CD14-positive monocyte (primary cell): ENCODE results near the gene GNG2. TPM values are rescaled to one million over a fixed set of nuclear protein-coding genes. Genes with fewer than 3 reads are reported as not detected.
A peak's percentile ranks its signal among the peaks of the same experiment; 100 is the strongest.

Experiments
- DNase-seq, 3 donors: peaks; one replicate each; pipeline ENCODE4 v3.0.0-alpha.2; 2011 to 2022
- H2AFZ ChIP-seq: 2 replicates; pipeline ENCODE4 v1.6.0; 2012; ENCODE audit warnings: mild to moderate bottlenecking, low read depth, low read length, inconsistent platforms; ENCODE audit not compliant: insufficient read depth, poor library complexity, severe bottlenecking
- H3K27ac ChIP-seq, 2 donors: 1 replicate in 1 of 2; 2 replicates in 1 of 2; pipeline ENCODE4 v1.5.1; 2012 to 2013; ENCODE audit warnings: low read length in 2 of 2, control low read depth in 1 of 2, inconsistent platforms in 1 of 2, low read depth in 1 of 2, mild to moderate bottlenecking in 1 of 2
- H3K27me3 ChIP-seq, 2 donors: one replicate each; pipeline versions ENCODE4 v1.6.0 to v1.6.1; 2011 to 2013; ENCODE audit warnings: low read length in 2 of 2; ENCODE audit not compliant: control insufficient read depth in 2 of 2, insufficient read depth in 2 of 2
- H3K36me3 ChIP-seq, 2 donors: replicated peaks in 1 of 2; 1 replicate in 1 of 2; 2 replicates in 1 of 2; pipeline versions ENCODE4 v1.5.1 to v1.6.1; 2012 to 2013; ENCODE audit warnings: low read length in 2 of 2, control low read depth in 1 of 2, inconsistent platforms in 1 of 2, mild to moderate bottlenecking in 1 of 2; ENCODE audit not compliant: insufficient read depth in 2 of 2, control insufficient read depth in 1 of 2
- H3K4me1 ChIP-seq, 2 donors: 1 replicate in 1 of 2; 2 replicates in 1 of 2; pipeline versions ENCODE4 v1.5.1 to v1.6.1; 2012 to 2013; ENCODE audit warnings: low read length in 2 of 2, control low read depth in 1 of 2, inconsistent platforms in 1 of 2, mild to moderate bottlenecking in 1 of 2, moderate library complexity in 1 of 2; ENCODE audit not compliant: insufficient read depth in 2 of 2, control insufficient read depth in 1 of 2
- H3K4me2 ChIP-seq: replicated peaks from 2 replicates; pipeline ENCODE3; 2012; ENCODE audit warnings: low read length, moderate library complexity, mild to moderate bottlenecking; ENCODE audit not compliant: poor library complexity, severe bottlenecking; ENCODE audit errors: extremely low read depth
- H3K4me3 ChIP-seq, 3 experiments: fragments of 200-600 bp in 1 of 3; sonication (generic) in 1 of 3; replicated peaks in 1 of 3; 1 replicate in 2 of 3; 2 replicates in 1 of 3; pipeline ENCODE4 v1.5.1; 2011 to 2013; ENCODE audit warnings: low read length in 3 of 3, mild to moderate bottlenecking in 3 of 3, control low read depth in 2 of 3, low read depth in 2 of 3, inconsistent platforms in 1 of 3, moderate library complexity in 1 of 3
- H3K79me2 ChIP-seq: 2 replicates; pipeline ENCODE4 v1.6.0; 2012; ENCODE audit warnings: mild to moderate bottlenecking, control low read depth, inconsistent platforms, low read length, moderate library complexity; ENCODE audit not compliant: insufficient read depth
- H3K9ac ChIP-seq: 2 replicates; pipeline ENCODE4 v1.6.0; 2017; ENCODE audit warnings: low read length, mild to moderate bottlenecking; ENCODE audit not compliant: insufficient read depth, poor library complexity, severe bottlenecking
- H3K9me3 ChIP-seq, 2 donors: replicated peaks in 1 of 2; 1 replicate in 1 of 2; 2 replicates in 1 of 2; pipeline versions ENCODE4 v1.5.1 to v1.6.1; 2012 to 2013; ENCODE audit warnings: low read length in 2 of 2, control low read depth in 1 of 2; ENCODE audit not compliant: control insufficient read depth in 1 of 2, insufficient read depth in 1 of 2
- H4K20me1 ChIP-seq: 2 replicates; pipeline ENCODE4 v1.6.0; 2012; ENCODE audit warnings: mild to moderate bottlenecking, low read length, control low read depth, moderate library complexity; ENCODE audit not compliant: insufficient read depth
- H3K27ac Mint-ChIP-seq, 7 donors: one replicate each; pipeline ENCODE4 v1.8.0; 2020; ENCODE audit warnings: mild to moderate bottlenecking in 7 of 7, mixed read lengths in 7 of 7, moderate library complexity in 6 of 7, inconsistent platforms in 2 of 7
- H3K27me3 Mint-ChIP-seq, 3 donors: one replicate each; pipeline ENCODE4 v1.8.0; 2021 to 2022; ENCODE audit warnings: low read depth in 3 of 3, mild to moderate bottlenecking in 3 of 3, mixed read lengths in 3 of 3, moderate library complexity in 3 of 3, inconsistent platforms in 1 of 3
- H3K36me3 Mint-ChIP-seq, 2 donors: one replicate each; pipeline ENCODE4 v1.8.0; 2020; ENCODE audit warnings: mixed read lengths in 2 of 2, inconsistent platforms in 1 of 2, mild to moderate bottlenecking in 1 of 2
- H3K4me1 Mint-ChIP-seq: one replicate; pipeline ENCODE4 v1.8.0; 2020; ENCODE audit warnings: mild to moderate bottlenecking, mixed read lengths
- H3K4me3 Mint-ChIP-seq, 2 donors: one replicate each; pipeline ENCODE4 v1.8.0; 2020; ENCODE audit warnings: mild to moderate bottlenecking in 2 of 2, mixed read lengths in 2 of 2, moderate library complexity in 1 of 2
- H3K9me3 Mint-ChIP-seq, 7 donors: one replicate each; pipeline ENCODE4 v1.8.0; 2020 to 2022; ENCODE audit warnings: mixed read lengths in 7 of 7, mild to moderate bottlenecking in 6 of 7, moderate library complexity in 6 of 7, inconsistent platforms in 2 of 7
- CTCF ChIP-seq: fragments of 200-600 bp; IDR thresholded peaks from one replicate; pipeline ENCODE4 v1.8.0; 2022; ENCODE audit warnings: antibody characterized with exemption, mild to moderate bottlenecking
- WGBS: methylation state at CpG from one replicate; pipeline ENCODE4 v1.1.5; 2013; ENCODE audit warnings: missing lambda C conversion rate; ENCODE audit not compliant: insufficient coverage; 5-methylcytosine and 5-hydroxymethylcytosine counted together
- intact Hi-C, 2 donors: fragments of 100-400 bp; cut with micrococcal nuclease; formaldehyde crosslinking; loops; one replicate each; pipeline versions ENCODE4 v1.15.0 to v1.15.1; 2023
- polyA plus RNA-seq, 3 donors: library from polyadenylated mRNA; depleted of rRNA in 1 of 3; unstranded in 2 of 3; stranded (reverse) in 1 of 3; fragments of 300-500 nt in 2 of 3; fragments of >200 nt in 1 of 3; fragmentation: Illumina TruSeq in 2 of 3; gene quantifications; 1 replicate in 2 of 3; 2 replicates in 1 of 3; pipeline ENCODE4 v1.2.3, GENCODE V29; 2012 to 2021

Gene GNG2
- polyA plus RNA-seq, 3 donors = 42.7 to 151 (median 146) TPM

GRCh38 chr14:51969852-51970540 is 109.6 kb downstream of the GNG2 start:
- H3K4me3 ChIP-seq = no peak overlapping the region
- Mint-ChIP-seq H3K27me3 (peaks cover 1 to 4% (median 2%) of the 10 kb centered on the region in 3 donors), H3K4me3 (no peak overlapping the region), H3K27ac (no peak overlapping the region), H3K4me1 (no peaks in the 10 kb centered on the region), H3K36me3 (peaks cover 31 to 40% of the 10 kb centered on the region in 2 donors), H3K9me3 (no peaks in the 10 kb centered on the region)
- H3K4me2 ChIP-seq = no peak overlapping the region
- intact Hi-C loops = loop anchor here in 1 of 2 donors (10.0 kb wide), 1 partner anchor 185 kb away; no protein-coding TSS in a partner anchor
- H3K27ac ChIP-seq = no peak overlapping the region
- H3K27me3 ChIP-seq = no peaks in the 10 kb centered on the region
- H3K9ac ChIP-seq = no peak overlapping the region
- 66% methylated on average over 5 of the region's 6 CpGs for WGBS
- DNase-seq = no peak
- H3K36me3 ChIP-seq = peaks cover 9 to 38% of the 10 kb centered on the region in 2 donors
- TF ChIP-seq CTCF = no peak
- H3K9me3 ChIP-seq = no peaks in the 10 kb centered on the region
- H2AFZ ChIP-seq = no peak overlapping the region
- no peaks in the 10 kb centered on the region for H4K20me1 ChIP-seq
- no peaks in the 10 kb centered on the region for H3K4me1 ChIP-seq
- no peaks in the 10 kb centered on the region for H3K79me2 ChIP-seq

DNA sequence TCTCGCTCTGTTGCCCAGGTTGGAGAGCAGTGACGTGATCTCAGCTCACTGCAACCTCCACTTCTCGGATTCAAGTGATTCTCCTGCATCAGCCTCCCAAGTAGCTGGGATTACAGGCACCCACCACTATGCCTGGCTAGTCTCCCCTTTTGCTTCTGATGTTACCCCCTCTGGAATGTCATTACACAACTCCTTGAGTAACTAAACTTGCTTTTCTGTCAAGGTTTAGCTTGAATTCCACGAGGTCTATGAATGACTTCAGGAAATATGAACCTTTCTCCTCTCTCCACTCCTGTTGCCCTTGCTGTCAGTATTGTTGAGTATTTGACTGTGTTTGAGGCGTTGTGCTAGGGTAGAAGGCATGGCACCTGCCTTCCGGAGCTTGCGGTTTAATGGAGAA is 112.2 kb downstream of the GNG2 start:
- Mint-ChIP-seq H3K4me3 (no peak overlapping the region), H3K27ac (peak overlapping the region in 4 of 7 donors; percentile 0 to 46 (median 12))
- intact Hi-C loops = loop anchor here in 1 of 2 donors (10.0 kb wide), 1 partner anchor 188 kb away; no protein-coding TSS in a partner anchor

More for the DNA sequence above, 112.2 kb downstream of the GNG2 start:
- H3K27ac ChIP-seq = no peak overlapping the region
- TF ChIP-seq CTCF = no peak
- no peak overlapping the region for H3K4me2 ChIP-seq
- 100% methylated on average over 3 of the region's 7 CpGs for WGBS
- no peaks in the 10 kb centered on the region for H3K79me2 ChIP-seq
- no peaks in the 10 kb centered on the region for H3K4me1 Mint-ChIP-seq
- H3K4me1 ChIP-seq = no peaks in the 10 kb centered on the region
- H4K20me1 ChIP-seq = no peaks in the 10 kb centered on the region
- H3K9me3 ChIP-seq = no peaks in the 10 kb centered on the region
- H3K4me3 ChIP-seq = no peak overlapping the region
- DNase-seq = no peak
- H3K27me3 Mint-ChIP-seq = peaks cover 1 to 2% (median 2%) of the 10 kb centered on the region in 3 donors
- peaks cover under 1 to 15% of the 10 kb centered on the region in 2 donors for H3K36me3 ChIP-seq
- peaks cover 12 to 19% of the 10 kb centered on the region in 2 donors for H3K36me3 Mint-ChIP-seq
- H3K9me3 Mint-ChIP-seq = no peaks in the 10 kb centered on the region
- no peak overlapping the region for H3K9ac ChIP-seq
- no peaks in the 10 kb centered on the region for H3K27me3 ChIP-seq
- no peak overlapping the region for H2AFZ ChIP-seq
